GM23338 (cell line): ENCODE data around the gene SYT7. TPM values are rescaled to one million over a fixed set of nuclear protein-coding genes. Genes with fewer than 3 reads are reported as not detected.

ENCODE experiments used
- ATAC-seq: fragments of 200-7000 bp; cut with Tn5 transposase; 3 replicates; pipeline ENCODE4 v1.9.1; 2020
- DNase-seq: peaks from one replicate; pipeline ENCODE4 v3.0.0-alpha.2; 2015; ENCODE audit warnings: low spot score
- H2AFZ ChIP-seq: fragments of 200-600 bp; sonication (generic); 2 replicates; pipeline ENCODE4 v1.8.0; 2016; ENCODE audit warnings: antibody characterized with exemption, mild to moderate bottlenecking, moderate library complexity
- H3F3A ChIP-seq: fragments of 200-600 bp; sonication (generic); replicated peaks from 2 replicates; pipeline ENCODE4 v1.8.0; 2017; ENCODE audit warnings: antibody characterized with exemption, mixed run types, low read depth
- H3K27ac ChIP-seq: fragments of 200-600 bp; sonication (generic); 2 replicates; pipeline ENCODE4 v1.6.1; 2016; ENCODE audit warnings: low read depth
- H3K27me3 ChIP-seq: fragments of 200-600 bp; sonication (generic); 2 replicates; pipeline ENCODE4 v1.8.0; 2016; ENCODE audit warnings: mild to moderate bottlenecking, mixed run types, moderate library complexity; ENCODE audit not compliant: insufficient read depth
- H3K36me3 ChIP-seq: fragments of 200-600 bp; sonication (generic); 2 replicates; pipeline ENCODE4 v1.8.0; 2016; ENCODE audit warnings: mild to moderate bottlenecking; ENCODE audit not compliant: insufficient read depth
- H3K4me1 ChIP-seq: fragments of 200-600 bp; sonication (generic); 2 replicates; pipeline ENCODE4 v1.8.0; 2016; ENCODE audit warnings: mild to moderate bottlenecking, moderate library complexity; ENCODE audit not compliant: insufficient read depth
- H3K4me2 ChIP-seq: fragments of 200-600 bp; sonication (generic); 2 replicates; pipeline ENCODE4 v1.7.1; 2017; ENCODE audit warnings: mixed run types
- H3K4me3 ChIP-seq: fragments of 200-600 bp; sonication (generic); 2 replicates; pipeline ENCODE4 v1.6.1; 2016; ENCODE audit warnings: mixed run types
- H3K79me2 ChIP-seq: fragments of 200-600 bp; sonication (generic); replicated peaks from 2 replicates; pipeline ENCODE4 v1.8.0; 2017; ENCODE audit warnings: mild to moderate bottlenecking; ENCODE audit not compliant: insufficient read depth
- H3K9me2 ChIP-seq: fragments of 200-600 bp; sonication (generic); 2 replicates; pipeline ENCODE4 v1.8.0; 2017; ENCODE audit not compliant: insufficient read depth
- H4K20me1 ChIP-seq: fragments of 200-600 bp; sonication (generic); replicated peaks from 2 replicates; pipeline ENCODE4 v1.8.0; 2017; ENCODE audit warnings: mild to moderate bottlenecking; ENCODE audit not compliant: insufficient read depth
- H3K27ac Mint-ChIP-seq: 2 replicates; pipeline ENCODE4 v1.8.0; 2020; ENCODE audit warnings: inconsistent platforms, mild to moderate bottlenecking, moderate library complexity, mixed read lengths
- H3K27me3 Mint-ChIP-seq: 3 replicates; pipeline ENCODE4 v1.8.0; 2022; ENCODE audit warnings: low read depth, mild to moderate bottlenecking, moderate library complexity, mixed read lengths, inconsistent platforms; ENCODE audit not compliant: insufficient read depth, poor library complexity
- H3K36me3 Mint-ChIP-seq: 3 replicates; pipeline ENCODE4 v1.8.0; 2021; ENCODE audit warnings: low read depth, mild to moderate bottlenecking, inconsistent platforms, moderate library complexity, mixed read lengths
- H3K4me1 Mint-ChIP-seq: 3 replicates; pipeline ENCODE4 v1.8.0; 2020; ENCODE audit warnings: mild to moderate bottlenecking, inconsistent platforms, mixed read lengths
- H3K4me3 Mint-ChIP-seq: 3 replicates; pipeline ENCODE4 v1.8.0; 2021; ENCODE audit warnings: moderate library complexity, mild to moderate bottlenecking, inconsistent platforms, mixed read lengths
- H3K9me3 Mint-ChIP-seq: 3 replicates; pipeline ENCODE4 v1.8.0; 2020; ENCODE audit warnings: moderate library complexity, mild to moderate bottlenecking, inconsistent platforms, mixed read lengths
- CREB1 ChIP-seq: fragments of 250-450 bp; sonication (Bioruptor Pico); IDR thresholded peaks from 2 replicates; pipeline ENCODE4 v1.5.0; 2020; ENCODE audit warnings: low read depth, mild to moderate bottlenecking, moderate library complexity
- EZH2 ChIP-seq: fragments of 200-600 bp; sonication (generic); IDR thresholded peaks from one replicate; pipeline ENCODE4 v1.8.0; 2017; ENCODE audit warnings: antibody characterized with exemption, mild to moderate bottlenecking, low read depth; ENCODE audit not compliant: unreplicated experiment
- EZH2phosphoT487 ChIP-seq: fragments of 200-600 bp; sonication (generic); IDR thresholded peaks from one replicate; pipeline ENCODE4 v1.8.1; 2018; ENCODE audit warnings: antibody characterized with exemption; ENCODE audit not compliant: unreplicated experiment
- JUNB ChIP-seq: IDR thresholded peaks from one replicate; pipeline ENCODE4 v1.6.1; 2016; ENCODE audit warnings: antibody characterized with exemption; ENCODE audit not compliant: unreplicated experiment
- NANOG ChIP-seq: IDR thresholded peaks from 2 replicates; pipeline ENCODE4 v1.6.1; 2016; ENCODE audit warnings: antibody characterized with exemption, borderline replicate concordance
- POLR2AphosphoS5 ChIP-seq: IDR thresholded peaks from 2 replicates; pipeline ENCODE4 v1.6.1; 2016; ENCODE audit warnings: antibody characterized with exemption, low read depth
- STAT1 ChIP-seq: IDR thresholded peaks from one replicate; pipeline ENCODE4 v1.6.1; 2016; ENCODE audit warnings: antibody characterized with exemption; ENCODE audit not compliant: unreplicated experiment
- ZNF114 ChIP-seq: fragments of 250-450 bp; sonication (Bioruptor Pico); IDR thresholded peaks from 2 replicates; pipeline ENCODE4 v1.5.0; 2020; ENCODE audit warnings: mild to moderate bottlenecking, moderate library complexity
- ZNF331 ChIP-seq: fragments of 250-450 bp; sonication (Bioruptor Pico); IDR thresholded peaks from 2 replicates; pipeline ENCODE4 v1.5.0; 2020; ENCODE audit warnings: low read depth, mild to moderate bottlenecking, moderate library complexity
- polyA plus RNA-seq: library from polyadenylated mRNA; unstranded; fragments of >200 nt; fragmentation: Nextera tagmentation; extraction: Ambion mirVana; gene quantifications from 2 replicates; pipeline ENCODE4 v1.2.1, GENCODE V29; 2016
- total RNA-seq: library from RNA; depleted of rRNA; stranded (reverse); fragments of >200 nt; shearing (Covaris generic); gene quantifications from 2 replicates; pipeline ENCODE4 v1.2.3, GENCODE V29; 2014
- TF ChIP-seq, protein P1 (sequence below): IDR thresholded peaks from 2 replicates; pipeline ENCODE4 v1.6.1; 2016; ENCODE audit warnings: antibody characterized with exemption
- TF ChIP-seq, protein P2 (sequence below), 2 experiments: fragments of 200-600 bp in 1 of 2; sonication (generic) in 1 of 2; conservative IDR thresholded peaks; 2 replicates each; pipeline versions ENCODE4 v1.5.1 to v1.6.1; 2016 to 2017; ENCODE audit warnings: antibody characterized with exemption in 2 of 2, low read depth in 2 of 2, mild to moderate bottlenecking in 2 of 2, moderate library complexity in 1 of 2
- TF ChIP-seq, protein P3 (sequence below): IDR thresholded peaks from one replicate; pipeline ENCODE4 v1.6.1; 2018; ENCODE audit warnings: antibody characterized with exemption; ENCODE audit not compliant: unreplicated experiment
- TF ChIP-seq, protein P4 (sequence below): fragments of 250-450 bp; sonication (Bioruptor Pico); IDR thresholded peaks from 2 replicates; pipeline ENCODE4 v1.5.0; 2020; ENCODE audit warnings: mild to moderate bottlenecking, moderate library complexity

Gene SYT7
- total and polyA plus RNA-seq, 2 experiments from 2014 or later: 1.6 to 10.3 TPM

DNA sequence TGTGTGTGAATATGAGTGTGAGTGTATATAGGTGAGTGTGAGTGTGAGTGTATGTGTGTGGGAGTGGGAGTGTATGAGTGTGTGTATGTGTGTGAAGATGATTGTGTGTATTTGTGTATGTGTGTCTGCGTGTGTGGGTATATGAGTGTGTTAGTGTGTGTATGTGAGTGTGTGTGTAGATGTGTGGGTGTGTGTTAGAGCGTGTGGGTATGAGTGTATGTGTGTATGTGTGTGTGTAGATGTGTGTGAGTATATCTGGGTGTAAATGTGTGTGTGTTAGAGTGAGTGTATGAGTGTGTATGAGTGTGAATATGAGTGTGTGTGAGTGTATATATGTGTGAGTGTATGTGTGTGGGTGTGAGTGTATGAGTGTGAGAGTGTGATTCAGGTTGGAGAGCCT lies 83.4 kb downstream of the SYT7 start:
- H3F3A ChIP-seq: peaks cover 10% of the 10 kb centered on the region; the same call in 1 of the 2 replicates
- H3K79me2 ChIP-seq: no peaks in the 10 kb centered on the region
- Mint-ChIP-seq H3K9me3 (no peaks in the 10 kb centered on the region), H3K36me3 (no peaks in the 10 kb centered on the region), H3K4me3 (no peak overlapping the region), H3K27ac (no peak overlapping the region), H3K27me3 (peaks cover 6% of the 10 kb centered on the region), H3K4me1 (peaks cover 24% of the 10 kb centered on the region)
- H3K27me3 ChIP-seq: peaks cover 8% of the 10 kb centered on the region; the same call in 1 of the 2 replicates
- ATAC-seq (no peak), DNase-seq (no peak)
- H3K36me3 ChIP-seq: no peaks in the 10 kb centered on the region; the same call in 1 of the 2 replicates
- H4K20me1 ChIP-seq: no peaks in the 10 kb centered on the region
- no peak overlapping the region for H2AFZ ChIP-seq
- TF ChIP-seq NANOG: no peak
- no peak for TF ChIP-seq CREB1
- TF ChIP-seq, protein P1, sequence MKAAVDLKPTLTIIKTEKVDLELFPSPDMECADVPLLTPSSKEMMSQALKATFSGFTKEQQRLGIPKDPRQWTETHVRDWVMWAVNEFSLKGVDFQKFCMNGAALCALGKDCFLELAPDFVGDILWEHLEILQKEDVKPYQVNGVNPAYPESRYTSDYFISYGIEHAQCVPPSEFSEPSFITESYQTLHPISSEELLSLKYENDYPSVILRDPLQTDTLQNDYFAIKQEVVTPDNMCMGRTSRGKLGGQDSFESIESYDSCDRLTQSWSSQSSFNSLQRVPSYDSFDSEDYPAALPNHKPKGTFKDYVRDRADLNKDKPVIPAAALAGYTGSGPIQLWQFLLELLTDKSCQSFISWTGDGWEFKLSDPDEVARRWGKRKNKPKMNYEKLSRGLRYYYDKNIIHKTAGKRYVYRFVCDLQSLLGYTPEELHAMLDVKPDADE: no peak
- no peak for TF ChIP-seq JUNB
- no peak for TF ChIP-seq EZH2
- no peak for TF ChIP-seq POLR2AphosphoS5
- TF ChIP-seq, protein P2, sequence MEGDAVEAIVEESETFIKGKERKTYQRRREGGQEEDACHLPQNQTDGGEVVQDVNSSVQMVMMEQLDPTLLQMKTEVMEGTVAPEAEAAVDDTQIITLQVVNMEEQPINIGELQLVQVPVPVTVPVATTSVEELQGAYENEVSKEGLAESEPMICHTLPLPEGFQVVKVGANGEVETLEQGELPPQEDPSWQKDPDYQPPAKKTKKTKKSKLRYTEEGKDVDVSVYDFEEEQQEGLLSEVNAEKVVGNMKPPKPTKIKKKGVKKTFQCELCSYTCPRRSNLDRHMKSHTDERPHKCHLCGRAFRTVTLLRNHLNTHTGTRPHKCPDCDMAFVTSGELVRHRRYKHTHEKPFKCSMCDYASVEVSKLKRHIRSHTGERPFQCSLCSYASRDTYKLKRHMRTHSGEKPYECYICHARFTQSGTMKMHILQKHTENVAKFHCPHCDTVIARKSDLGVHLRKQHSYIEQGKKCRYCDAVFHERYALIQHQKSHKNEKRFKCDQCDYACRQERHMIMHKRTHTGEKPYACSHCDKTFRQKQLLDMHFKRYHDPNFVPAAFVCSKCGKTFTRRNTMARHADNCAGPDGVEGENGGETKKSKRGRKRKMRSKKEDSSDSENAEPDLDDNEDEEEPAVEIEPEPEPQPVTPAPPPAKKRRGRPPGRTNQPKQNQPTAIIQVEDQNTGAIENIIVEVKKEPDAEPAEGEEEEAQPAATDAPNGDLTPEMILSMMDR (conservative IDR thresholded peaks at IDR 0.05; ENCODE audit: low read depth in 2 of 2): no peak
- no peak for TF ChIP-seq ZNF331 (CRISPR knock-in tag)
- TF ChIP-seq ZNF114 (CRISPR knock-in tag): no peak
- TF ChIP-seq, protein P3, sequence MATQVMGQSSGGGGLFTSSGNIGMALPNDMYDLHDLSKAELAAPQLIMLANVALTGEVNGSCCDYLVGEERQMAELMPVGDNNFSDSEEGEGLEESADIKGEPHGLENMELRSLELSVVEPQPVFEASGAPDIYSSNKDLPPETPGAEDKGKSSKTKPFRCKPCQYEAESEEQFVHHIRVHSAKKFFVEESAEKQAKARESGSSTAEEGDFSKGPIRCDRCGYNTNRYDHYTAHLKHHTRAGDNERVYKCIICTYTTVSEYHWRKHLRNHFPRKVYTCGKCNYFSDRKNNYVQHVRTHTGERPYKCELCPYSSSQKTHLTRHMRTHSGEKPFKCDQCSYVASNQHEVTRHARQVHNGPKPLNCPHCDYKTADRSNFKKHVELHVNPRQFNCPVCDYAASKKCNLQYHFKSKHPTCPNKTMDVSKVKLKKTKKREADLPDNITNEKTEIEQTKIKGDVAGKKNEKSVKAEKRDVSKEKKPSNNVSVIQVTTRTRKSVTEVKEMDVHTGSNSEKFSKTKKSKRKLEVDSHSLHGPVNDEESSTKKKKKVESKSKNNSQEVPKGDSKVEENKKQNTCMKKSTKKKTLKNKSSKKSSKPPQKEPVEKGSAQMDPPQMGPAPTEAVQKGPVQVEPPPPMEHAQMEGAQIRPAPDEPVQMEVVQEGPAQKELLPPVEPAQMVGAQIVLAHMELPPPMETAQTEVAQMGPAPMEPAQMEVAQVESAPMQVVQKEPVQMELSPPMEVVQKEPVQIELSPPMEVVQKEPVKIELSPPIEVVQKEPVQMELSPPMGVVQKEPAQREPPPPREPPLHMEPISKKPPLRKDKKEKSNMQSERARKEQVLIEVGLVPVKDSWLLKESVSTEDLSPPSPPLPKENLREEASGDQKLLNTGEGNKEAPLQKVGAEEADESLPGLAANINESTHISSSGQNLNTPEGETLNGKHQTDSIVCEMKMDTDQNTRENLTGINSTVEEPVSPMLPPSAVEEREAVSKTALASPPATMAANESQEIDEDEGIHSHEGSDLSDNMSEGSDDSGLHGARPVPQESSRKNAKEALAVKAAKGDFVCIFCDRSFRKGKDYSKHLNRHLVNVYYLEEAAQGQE: no peak
- TF ChIP-seq, protein P4, sequence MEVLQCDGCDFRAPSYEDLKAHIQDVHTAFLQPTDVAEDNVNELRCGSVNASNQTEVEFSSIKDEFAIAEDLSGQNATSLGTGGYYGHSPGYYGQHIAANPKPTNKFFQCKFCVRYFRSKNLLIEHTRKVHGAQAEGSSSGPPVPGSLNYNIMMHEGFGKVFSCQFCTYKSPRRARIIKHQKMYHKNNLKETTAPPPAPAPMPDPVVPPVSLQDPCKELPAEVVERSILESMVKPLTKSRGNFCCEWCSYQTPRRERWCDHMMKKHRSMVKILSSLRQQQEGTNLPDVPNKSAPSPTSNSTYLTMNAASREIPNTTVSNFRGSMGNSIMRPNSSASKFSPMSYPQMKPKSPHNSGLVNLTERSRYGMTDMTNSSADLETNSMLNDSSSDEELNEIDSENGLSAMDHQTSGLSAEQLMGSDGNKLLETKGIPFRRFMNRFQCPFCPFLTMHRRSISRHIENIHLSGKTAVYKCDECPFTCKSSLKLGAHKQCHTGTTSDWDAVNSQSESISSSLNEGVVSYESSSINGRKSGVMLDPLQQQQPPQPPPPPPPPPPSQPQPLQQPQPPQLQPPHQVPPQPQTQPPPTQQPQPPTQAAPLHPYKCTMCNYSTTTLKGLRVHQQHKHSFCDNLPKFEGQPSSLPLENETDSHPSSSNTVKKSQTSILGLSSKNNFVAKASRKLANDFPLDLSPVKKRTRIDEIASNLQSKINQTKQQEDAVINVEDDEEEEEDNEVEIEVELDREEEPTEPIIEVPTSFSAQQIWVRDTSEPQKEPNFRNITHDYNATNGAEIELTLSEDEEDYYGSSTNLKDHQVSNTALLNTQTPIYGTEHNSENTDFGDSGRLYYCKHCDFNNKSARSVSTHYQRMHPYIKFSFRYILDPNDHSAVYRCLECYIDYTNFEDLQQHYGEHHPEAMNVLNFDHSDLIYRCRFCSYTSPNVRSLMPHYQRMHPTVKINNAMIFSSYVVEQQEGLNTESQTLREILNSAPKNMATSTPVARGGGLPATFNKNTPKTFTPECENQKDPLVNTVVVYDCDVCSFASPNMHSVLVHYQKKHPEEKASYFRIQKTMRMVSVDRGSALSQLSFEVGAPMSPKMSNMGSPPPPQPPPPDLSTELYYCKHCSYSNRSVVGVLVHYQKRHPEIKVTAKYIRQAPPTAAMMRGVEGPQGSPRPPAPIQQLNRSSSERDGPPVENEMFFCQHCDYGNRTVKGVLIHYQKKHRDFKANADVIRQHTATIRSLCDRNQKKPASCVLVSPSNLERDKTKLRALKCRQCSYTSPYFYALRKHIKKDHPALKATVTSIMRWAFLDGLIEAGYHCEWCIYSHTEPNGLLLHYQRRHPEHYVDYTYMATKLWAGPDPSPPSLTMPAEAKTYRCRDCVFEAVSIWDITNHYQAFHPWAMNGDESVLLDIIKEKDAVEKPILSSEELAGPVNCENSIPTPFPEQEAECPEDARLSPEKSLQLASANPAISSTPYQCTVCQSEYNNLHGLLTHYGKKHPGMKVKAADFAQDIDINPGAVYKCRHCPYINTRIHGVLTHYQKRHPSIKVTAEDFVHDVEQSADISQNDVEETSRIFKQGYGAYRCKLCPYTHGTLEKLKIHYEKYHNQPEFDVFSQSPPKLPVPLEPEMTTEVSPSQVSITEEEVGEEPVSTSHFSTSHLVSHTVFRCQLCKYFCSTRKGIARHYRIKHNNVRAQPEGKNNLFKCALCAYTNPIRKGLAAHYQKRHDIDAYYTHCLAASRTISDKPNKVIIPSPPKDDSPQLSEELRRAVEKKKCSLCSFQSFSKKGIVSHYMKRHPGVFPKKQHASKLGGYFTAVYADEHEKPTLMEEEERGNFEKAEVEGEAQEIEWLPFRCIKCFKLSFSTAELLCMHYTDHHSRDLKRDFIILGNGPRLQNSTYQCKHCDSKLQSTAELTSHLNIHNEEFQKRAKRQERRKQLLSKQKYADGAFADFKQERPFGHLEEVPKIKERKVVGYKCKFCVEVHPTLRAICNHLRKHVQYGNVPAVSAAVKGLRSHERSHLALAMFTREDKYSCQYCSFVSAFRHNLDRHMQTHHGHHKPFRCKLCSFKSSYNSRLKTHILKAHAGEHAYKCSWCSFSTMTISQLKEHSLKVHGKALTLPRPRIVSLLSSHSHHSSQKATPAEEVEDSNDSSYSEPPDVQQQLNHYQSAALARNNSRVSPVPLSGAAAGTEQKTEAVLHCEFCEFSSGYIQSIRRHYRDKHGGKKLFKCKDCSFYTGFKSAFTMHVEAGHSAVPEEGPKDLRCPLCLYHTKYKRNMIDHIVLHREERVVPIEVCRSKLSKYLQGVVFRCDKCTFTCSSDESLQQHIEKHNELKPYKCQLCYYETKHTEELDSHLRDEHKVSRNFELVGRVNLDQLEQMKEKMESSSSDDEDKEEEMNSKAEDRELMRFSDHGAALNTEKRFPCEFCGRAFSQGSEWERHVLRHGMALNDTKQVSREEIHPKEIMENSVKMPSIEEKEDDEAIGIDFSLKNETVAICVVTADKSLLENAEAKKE (CRISPR knock-in tag): no peak
- no peak for TF ChIP-seq EZH2phosphoT487
- TF ChIP-seq STAT1: no peak
- H3K9me2 ChIP-seq: no peaks in the 10 kb centered on the region
- H3K4me2 ChIP-seq: no peak overlapping the region
- H3K27ac ChIP-seq: no peak overlapping the region
- no peak overlapping the region for H3K4me3 ChIP-seq
- peaks cover 20% of the 10 kb centered on the region; the same call in 1 of the 2 replicates for H3K4me1 ChIP-seq
